Stimulated activated CD4-positive, alpha-beta T cell treated with anti-CD3 and anti-CD28 coated beads, Interleukin-2, amount 100 ng/mL, for 48 hours (primary cell): ENCODE data around the gene CSTPP1.
"Not testable (repeated sequence)": the region's sequence is repeated elsewhere in the genome, so short reads cannot be mapped to it uniquely, and the experiment has no call there.

ENCODE experiments used
- DNase-seq, 2 donors: peaks; one replicate each; pipeline ENCODE4 v3.0.0-alpha.2; 2020

Gene CSTPP1

DNA sequence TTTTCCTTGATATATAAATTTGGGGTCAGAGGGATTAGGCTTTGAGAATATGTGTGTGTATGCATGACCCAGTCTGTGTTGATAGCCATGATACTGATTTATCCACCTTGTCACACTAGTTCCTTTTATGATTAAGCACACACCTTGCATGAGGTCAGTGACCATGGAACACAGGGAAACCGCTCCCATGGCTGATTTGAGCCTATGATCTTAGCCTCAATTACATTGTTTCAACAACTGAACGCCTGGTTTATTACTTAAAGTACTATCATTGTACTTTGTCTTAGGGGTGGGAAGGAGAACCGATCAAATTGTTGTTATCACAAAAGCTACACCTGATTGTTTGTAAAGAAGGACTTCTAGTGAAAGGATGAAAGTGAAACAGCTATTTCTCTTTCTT, 169.4 kb downstream of the CSTPP1 start:
- no peak for DNase-seq

DNA sequence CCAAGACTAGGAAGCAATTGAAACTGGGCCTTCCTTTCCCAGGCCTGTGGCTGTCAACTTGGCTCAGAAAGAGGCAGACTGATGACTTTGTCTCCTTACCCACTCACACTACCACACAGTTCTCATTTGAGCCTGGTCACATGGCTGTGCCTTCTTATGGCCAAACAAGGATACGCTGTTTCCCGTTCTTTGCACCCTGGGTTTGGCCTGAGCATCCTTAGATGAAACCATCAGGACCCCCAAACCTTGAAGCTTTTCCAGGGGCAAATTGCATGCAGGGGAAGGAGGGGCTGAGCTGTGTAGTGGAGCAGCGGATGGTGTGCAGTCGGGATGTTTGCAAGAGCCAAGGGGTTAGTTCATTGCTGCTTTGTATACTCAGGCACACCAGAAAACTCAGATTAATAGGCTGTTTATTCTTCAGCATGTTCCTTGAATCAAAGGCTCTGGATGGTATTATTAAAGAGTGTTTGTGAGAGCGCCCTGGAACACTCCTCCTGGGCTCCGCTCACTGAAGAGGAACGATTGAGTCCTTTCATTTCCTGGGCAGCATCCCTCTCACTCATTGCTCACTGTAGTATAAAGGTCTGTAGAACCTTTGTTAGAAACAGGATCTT, 170.3 kb downstream of the CSTPP1 start:
- no peak for DNase-seq

DNA sequence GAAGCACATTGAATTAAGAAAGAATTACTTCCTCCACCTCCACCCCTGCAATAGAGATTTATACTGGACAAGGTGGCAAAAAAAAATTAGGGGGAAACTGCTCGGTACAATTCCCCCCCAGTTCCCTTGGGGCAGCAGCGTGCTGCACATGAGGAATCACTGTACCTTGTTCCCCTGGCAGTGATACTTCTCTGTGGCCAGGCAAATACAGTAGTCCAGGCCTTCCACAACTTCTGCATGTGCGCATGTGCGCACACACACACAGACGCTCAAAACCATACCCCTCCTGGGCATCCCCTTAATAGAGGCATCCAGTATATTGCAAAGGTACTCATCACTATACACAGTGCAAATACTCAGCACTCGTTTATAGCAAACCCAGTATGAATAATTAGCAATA, 171.2 kb downstream of the CSTPP1 start:
- DNase-seq, result no peak

DNA sequence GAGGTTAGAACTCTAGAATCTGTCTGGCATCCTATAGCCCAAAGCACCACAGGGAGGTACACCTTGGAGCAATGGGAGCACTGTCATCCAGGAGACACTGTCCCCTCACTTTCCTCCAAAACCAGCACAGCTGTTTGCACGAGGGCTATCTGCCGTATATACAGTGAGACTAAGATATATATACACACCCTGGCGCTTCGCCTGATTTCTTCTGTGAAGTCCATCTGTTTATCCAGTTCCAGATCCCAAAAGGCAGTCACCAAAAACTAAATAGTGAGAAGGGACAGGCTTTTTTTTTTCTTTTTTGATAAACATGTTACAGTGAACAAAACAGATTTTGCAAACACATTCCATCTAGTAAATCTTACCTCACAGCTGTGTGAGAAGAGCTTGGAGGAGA, 171.7 kb downstream of the CSTPP1 start:
- no peak for DNase-seq

DNA sequence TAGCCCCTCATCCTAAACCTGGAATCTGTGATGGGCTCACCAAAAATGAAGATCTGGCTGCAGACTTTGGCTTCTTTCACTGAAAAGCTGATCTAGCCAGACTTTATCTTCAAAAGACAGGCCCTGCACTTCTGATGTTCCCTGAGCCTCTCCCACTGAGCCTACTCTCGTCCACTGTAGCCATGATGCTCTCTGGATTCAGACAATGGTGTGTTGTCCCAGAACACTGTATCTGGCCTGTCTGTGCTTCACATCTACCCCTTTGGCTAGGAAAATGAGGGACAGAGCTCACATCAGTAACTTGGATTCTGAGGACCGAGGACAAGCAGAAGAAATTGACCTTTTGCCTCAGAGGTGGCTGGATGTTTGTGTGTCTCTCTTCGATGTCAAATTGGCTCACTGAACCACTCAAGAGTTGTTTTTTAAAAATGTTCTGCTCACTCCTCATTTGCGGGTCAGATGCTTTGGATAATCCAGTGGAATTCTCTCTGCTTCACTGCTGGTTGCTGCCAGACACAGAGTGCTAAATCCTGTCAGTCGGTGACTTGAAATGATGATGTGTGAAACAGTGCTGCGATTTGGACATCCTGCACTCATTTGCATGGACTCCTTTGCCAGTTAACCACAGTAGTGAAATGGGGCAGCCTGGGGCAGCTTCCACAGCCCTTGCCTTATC, 172.6 kb downstream of the CSTPP1 start:
- DNase-seq, result no peak

DNA sequence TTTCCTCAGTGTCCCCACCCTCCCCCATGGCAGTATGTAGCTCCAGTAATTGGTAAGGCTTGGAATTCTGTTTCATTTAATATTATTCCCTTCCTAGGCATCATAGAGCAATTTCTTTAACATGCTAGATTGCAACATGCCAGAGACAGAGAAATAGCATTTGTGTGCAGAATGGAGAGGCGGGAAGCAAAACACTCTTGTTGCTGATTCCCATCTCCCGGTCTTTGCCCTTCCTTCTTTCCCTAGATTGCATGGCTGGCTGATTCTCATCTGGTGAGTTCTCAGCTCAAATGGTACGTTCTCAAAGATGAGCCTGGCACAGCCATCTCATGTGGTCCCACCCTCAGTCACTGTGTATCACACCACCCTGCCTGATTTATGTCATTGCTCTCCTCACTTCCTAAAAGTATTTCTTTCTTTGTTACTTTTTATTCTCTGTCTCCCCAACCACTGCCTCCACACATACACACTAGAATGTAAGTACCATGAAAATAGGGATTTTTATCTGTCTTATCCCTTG, 173.2 kb downstream of the CSTPP1 start:
- DNase-seq, result no peak

DNA sequence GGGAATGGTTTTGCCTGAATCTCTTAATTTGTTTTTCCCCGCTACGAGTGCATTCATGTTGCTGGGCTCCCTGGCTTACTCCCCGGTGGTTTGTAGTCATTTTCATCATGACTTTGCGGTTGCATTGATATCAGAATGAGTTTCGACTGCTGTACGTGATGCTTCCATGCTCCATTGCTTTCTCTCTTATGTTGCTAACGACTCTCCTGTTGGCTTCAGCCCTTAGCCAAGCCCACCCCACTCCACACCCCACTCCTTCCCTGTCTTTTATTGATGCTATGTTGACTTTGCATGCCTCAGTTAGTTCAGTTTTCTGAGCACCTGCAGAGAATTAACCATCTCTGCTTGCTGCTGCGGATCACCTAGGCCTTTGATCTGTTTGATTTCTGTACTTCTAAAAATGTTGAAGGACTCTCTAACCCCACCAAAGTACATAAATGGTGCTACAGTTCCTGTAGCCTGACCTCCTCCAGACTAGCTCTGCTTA, 174.8 kb downstream of the CSTPP1 start:
- no peak for DNase-seq

DNA sequence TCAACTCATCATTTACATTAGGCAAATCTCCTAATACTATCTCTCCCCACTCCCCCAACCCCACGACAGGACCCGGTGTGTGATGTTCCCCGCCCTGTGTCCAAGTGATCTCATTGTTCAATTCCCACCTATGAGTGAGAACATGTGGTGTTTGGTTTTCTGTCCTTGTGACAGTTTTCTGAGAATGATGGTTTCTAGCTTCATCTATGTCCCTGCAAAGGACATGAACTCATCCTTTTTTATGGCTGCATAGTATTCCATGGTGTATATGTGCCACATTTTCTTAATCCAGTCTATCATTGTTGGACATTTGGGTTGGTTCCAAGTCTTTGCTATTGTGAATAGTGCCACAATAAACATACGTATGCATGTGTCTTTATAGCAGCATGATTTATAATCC, 176.4 kb downstream of the CSTPP1 start:
- not testable (repeated sequence) for DNase-seq

DNA sequence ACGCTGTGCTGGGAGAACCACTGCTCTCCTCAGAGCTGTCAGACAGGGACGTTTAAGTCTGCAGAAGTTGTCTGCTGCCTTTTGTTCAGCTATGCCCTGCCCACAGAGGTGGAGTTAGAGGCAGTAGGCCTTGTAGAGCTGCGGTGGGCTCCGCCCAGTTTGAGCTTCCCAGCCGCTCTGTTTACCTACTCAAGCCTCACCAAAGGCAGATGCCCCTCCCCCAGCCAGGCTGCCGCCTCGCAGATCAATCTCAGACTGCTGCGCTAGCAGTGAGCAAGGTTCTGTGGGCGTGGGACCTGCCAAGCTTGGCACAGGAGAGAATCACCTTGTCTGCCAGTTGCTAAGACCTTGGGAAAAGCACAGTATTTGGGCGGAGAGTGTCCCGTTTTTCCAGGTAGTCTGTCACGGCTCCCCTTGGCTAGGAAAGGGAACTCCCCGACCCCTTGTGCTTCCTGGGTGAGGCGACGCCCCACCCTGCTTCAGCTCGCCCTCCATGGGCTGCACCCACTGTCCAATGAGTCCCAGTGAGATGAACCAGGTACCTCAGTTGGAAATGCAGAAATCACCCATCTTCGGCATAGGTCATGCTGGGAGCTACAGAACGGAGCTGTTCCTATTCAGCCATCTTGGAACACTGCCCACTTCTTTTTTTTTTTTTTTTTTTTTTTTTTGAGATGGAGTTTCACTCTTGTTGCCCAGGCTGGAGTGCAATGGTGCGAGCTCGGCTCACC, 182.6 kb downstream of the CSTPP1 start:
- peak in 1 of 2 donors; percentile 38 for DNase-seq

DNA sequence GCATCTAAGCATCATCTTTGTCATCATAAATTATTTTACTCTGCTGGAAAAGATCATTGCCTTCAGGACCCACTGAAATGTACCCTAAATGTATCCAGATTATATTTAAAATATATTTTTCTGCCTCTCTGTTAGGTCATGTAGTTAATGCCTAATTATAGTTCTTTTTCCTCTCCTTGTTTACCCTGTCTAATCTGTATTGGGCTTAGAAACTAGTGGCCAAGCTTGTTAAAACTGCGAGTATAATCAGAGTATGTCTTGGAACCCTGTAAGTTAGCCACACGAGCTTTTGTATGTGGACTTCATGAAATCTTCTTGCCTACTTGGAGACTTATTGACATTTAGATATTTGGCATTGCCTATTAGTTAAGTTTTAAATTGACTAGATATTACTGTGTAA, 184.5 kb downstream of the CSTPP1 start:
- no peak for DNase-seq

DNA sequence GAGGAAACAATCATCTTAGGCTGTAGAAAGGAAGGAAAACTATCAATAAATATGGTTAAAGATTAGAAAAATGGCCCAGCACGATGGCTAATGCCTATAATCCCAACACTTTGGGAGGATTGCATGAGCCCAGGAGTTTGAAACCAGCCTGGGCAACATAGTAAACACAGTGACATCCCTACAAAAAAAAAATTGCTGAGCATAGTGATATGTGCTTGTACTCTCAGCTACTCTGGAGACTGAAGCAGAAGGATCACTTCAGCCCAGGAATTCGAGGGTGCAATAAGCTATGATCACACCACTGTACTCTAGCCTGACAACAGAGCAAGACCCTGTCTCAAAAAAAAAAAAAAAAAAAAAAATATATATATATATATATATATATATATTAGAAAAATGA, 185.2 kb downstream of the CSTPP1 start:
- no peak for DNase-seq

DNA sequence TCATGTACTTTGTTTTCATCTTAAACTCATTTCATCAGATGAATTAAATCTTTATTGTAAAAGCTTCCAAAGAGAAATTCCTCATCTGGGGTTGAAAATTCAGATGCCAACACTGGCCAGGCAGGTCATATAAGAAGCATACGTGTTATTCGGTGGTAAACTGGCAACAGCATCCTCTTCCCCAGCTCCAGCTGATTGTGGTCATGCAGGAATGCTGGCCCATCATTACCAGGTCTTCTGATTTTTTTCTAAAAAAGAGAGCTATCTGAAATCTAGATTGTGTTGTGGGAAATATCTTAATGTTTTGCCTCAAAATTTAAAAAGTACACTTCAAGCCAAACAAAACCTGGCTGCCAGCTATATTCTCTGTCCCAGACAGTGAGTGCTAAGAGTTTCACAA, 186.5 kb downstream of the CSTPP1 start:
- no peak for DNase-seq

DNA sequence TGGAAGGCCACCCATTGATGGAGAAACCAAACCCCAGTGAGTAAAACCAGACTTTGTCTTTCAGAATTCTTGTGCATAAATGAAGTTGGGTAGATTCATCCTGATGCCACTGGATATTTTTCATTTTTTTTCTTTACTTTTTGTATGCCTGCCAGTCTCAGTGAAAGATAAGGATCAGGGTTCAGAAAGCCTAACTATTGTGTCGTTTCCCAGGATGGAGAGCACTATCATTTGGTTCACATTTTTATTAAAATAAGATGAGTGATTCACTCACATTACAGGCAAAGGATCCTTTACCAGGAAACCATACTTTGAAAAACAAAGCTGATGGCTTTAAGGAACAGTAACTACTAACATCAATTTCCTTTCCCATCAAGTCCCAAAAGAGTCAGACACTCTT, 188.1 kb downstream of the CSTPP1 start:
- DNase-seq, result no peak

DNA sequence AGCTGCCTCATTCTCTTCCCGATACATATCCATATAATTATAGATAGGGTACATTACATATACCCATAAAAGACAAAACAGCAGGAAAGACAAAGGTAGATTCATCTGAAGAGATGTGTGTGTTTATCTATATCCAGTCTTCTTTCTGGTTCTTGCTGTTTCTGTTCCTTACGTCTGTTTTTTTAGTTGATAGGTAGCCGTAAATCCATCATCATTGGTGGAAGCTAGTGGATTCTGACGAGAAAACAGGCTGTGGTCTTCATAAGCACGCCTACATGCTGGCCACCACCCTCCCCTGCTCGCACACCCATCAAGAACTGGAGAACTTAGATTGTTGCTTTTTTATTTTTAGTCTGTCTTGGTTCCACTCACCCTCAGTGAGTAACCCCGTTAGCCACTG, 188.5 kb downstream of the CSTPP1 start:
- no peak for DNase-seq

DNA sequence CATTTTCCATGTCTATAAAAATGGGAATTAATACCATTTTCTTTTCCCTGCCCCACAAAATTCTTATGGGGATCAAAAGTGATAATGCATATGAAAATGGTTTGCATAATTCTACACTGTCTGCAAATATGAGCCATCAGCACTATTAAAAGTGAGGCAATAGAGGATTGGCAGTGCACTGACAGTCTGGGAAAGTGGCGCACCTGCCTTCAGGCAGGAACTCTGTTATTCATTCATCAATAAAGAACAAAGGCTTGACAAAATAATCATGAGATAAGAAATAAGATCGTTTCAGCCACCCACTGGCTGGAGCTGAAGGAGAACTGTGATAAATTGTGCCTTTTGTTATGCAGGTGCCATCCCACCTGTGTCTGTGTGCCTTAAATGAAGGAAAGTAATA, 190.7 kb downstream of the CSTPP1 start:
- DNase-seq, result no peak

DNA sequence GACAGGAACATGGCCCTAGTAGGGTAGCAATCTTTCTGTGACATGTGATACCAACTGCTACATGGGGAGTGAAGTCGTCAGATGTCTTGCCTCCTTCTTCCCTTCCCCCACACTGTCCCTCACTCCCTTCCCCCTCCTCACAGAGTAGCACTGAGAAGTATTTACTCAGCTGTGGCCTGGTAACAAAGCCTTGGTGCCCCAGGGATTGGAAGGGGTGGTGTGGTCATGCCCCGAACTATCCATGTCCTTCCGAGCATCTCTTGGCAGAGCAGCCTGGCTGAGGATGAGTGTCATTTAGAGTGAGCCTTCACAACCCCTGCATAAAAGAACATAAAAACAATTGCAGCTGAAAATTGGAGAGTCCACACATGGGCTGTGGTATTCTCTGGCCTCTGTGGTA, 194.0 kb downstream of the CSTPP1 start:
- DNase-seq, result no peak

DNA sequence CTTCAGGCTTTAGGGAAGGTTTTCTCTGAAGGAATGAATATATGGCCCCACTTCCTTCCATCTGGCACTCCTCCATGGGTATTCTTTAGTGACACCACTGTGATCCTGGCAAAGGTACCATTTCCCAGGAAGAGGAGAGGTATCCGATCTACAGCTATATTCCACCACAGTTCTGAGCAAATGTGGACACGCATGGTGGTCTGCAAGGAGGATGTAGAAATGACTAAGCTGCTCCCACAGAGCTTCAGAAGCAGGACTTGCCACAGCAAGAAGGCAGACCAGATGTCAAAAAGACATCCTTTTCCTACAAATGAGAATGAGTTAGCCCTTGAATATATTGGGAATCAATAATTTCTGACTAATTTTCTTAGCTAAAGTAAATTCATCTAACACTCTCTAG, 194.6 kb downstream of the CSTPP1 start:
- no peak for DNase-seq

DNA sequence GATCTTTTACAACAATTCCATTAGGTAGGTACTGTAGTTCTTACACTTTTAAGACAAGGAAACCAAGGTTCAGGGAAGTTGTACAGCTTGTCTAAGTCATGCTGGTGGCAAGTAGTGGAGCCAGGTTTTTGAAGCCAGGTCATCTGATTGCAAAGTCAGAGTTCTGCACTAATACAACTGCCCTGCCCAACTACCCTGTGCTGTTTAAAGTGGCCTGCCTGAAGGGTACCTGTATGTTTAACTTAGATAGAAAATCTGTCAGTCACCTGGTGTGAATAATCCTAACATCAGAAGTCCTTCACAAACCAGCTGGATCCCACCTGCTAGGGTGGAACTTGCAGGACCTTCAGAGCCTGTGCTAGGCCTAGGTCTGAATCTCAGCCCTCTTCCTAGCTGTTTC, 195.9 kb downstream of the CSTPP1 start:
- DNase-seq, result no peak

DNA sequence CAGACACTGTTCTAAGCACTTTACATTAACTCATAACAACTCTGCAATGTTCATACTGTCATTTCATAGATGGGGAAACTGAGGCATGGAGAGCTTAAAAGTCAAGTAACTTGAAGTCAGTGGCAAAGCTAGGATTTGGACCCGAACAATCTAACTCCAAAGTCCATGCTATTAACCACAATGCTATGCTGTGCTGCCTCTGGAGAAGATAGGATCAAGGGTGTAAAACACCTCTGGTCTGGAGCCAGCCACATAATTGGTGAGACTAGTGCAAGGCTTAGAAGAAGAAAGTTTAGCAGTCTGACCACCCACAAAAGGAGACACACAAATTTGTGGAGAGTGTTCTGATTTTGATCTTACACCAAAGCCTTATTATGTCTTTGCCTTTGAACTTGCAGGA, 196.4 kb downstream of the CSTPP1 start:
- DNase-seq, result no peak

DNA sequence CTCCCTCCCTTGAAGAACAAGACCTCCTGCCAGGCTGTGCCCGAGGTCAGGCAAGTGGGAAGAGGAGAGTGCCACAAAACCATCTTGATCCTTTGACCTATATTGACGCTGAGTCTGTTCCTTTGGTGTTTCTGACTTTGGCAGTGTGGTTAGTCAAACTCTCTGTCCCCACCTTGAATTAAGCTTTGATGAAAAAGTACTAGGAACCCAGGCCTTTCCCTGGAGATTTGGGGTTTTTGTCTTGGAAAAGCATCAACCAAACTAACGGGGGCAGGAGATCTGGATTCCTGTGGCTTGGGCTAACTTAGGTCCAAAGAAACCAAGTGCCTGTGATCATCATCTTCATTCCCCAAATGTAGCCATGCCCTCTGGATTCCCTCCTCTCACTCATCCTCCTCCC, 199.8 kb downstream of the CSTPP1 start:
- no peak for DNase-seq

DNA sequence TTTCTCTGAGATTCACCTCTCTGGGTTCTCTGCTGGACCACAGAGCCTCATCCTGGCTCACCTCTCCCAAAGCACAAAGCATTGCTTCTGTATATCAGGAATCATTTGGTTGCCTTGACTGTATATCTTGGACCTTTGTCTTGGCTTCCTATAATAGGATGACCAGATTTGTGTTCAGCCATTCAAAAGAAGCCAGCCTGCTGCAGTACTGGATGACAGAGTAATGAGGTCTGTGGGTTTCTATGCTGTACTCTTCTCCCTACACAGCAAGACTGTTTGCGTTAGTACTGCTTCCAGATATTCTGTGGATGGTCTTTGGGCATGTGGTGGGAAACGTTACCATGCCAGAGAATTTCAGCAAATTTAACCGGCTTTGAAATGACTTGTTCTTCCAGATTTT, 200.4 kb downstream of the CSTPP1 start:
- DNase-seq, result no peak

DNA sequence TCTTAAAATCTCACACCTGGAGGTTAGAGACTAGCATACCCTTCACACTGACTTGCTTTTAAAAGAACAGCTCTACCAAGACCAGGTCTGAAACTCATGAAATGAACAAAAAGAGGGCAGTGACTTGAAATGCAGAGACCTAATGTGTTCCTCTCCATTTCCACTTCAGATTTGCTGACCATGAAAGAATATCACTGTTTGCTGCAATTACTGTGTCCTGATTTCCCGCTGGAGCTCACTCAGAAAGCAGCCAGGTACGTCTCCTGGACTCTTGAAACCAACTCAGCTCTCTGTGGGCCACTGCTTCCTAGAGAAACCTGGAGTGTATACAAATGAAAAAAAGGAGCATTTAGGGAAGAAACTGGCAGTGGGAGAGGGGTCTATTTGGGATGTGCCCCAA, 200.9 kb downstream of the CSTPP1 start:
- no peak for DNase-seq

DNA sequence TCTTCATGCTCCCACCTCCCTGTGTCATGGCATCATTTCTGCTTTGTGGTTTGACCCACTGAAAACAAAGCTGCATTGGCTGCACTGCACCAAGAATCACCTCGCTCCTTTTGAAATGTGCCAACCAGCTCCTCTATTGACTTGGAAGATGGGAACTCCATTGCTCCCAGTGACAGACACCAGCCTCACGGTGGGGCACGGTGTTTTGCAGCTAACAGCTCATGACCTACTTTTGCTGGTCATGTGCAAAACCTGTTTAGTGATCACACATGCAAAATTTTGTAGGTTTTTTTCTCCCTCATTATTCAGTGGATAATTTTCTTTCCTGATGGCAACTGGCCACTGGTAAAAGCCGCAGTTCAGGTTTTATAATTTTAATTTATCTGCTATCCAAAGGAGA, 203.3 kb downstream of the CSTPP1 start:
- no peak for DNase-seq

DNA sequence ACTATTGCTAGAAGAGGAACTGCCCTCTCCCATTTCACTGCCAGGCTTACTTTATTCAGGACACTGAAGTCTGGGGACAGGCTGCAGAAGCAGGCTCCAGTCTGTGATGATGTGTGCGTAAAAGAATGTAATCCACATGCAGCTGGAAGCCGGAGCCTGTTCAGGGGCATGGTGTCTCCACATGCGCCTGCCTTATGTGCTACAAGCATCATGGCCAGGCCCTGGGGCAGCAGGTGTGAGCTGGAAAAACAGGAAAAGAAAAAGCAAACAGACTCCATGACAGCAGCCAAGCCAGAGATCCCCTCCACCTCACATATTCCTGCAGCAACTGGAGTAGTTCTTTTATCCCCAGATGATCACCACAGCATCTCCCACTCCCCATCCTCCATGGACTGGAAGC, 206.8 kb downstream of the CSTPP1 start:
- no peak for DNase-seq
